T-helper 2 cell treated with Interferon-gamma antibody and Interleukin-4, amounts not matched to agents 5 μg/mL and 100 μg/mL, for 36 hours (primary cell): ENCODE results near the gene PKDREJ.
A peak's percentile ranks its signal among the peaks of the same experiment; 100 is the strongest.
"Not testable (repeated sequence)": the region's sequence is repeated elsewhere in the genome, so short reads cannot be mapped to it uniquely, and the experiment has no call there.

Source experiments
- DNase-seq: peaks from one replicate; pipeline ENCODE4 v3.0.0; 2021; ENCODE audit warnings: low spot score
- H3K27ac Mint-ChIP-seq: one replicate; pipeline ENCODE4 v1.8.0; 2021; ENCODE audit warnings: mild to moderate bottlenecking, mixed read lengths
- H3K27me3 Mint-ChIP-seq: one replicate; pipeline ENCODE4 v1.8.0; 2021; ENCODE audit warnings: low read depth, mixed read lengths
- H3K36me3 Mint-ChIP-seq: one replicate; pipeline ENCODE4 v1.8.0; 2021; ENCODE audit warnings: low read depth, mixed read lengths
- H3K4me1 Mint-ChIP-seq: one replicate; pipeline ENCODE4 v1.8.0; 2021; ENCODE audit warnings: low read depth, mixed read lengths
- H3K4me3 Mint-ChIP-seq: one replicate; pipeline ENCODE4 v1.8.0; 2022; ENCODE audit warnings: mild to moderate bottlenecking, moderate library complexity, mixed read lengths
- H3K9me3 Mint-ChIP-seq: one replicate; pipeline ENCODE4 v1.8.0; 2021; ENCODE audit warnings: mixed read lengths

Gene PKDREJ

DNA sequence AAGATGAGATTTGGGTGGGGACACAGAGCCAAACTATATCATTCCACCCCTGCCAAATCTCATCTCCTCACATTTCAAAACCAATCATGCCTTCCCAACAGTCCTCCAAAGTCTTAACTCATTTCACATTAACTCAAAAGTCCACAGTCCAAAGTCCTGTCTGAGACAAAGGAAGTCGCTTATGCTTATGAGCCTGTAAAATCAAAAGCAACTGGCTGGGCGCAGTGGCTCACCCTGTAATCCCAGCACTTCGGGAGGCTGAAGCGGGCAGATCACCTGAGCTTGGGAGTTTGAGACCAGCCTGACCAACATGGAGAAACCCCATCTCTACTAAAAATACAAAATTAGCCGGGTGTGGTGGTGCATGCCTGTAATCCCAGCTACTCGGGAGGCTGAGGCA is 1.4 kb upstream of the PKDREJ start:
- not testable (repeated sequence) for H3K27ac Mint-ChIP-seq, DNase-seq, H3K36me3 Mint-ChIP-seq, H3K4me3 Mint-ChIP-seq
- Mint-ChIP-seq H3K9me3 (peaks cover 18% of the 10 kb centered on the region), H3K27me3 (peaks cover 70% of the 10 kb centered on the region), H3K4me1 (peaks cover 13% of the 10 kb centered on the region)

DNA sequence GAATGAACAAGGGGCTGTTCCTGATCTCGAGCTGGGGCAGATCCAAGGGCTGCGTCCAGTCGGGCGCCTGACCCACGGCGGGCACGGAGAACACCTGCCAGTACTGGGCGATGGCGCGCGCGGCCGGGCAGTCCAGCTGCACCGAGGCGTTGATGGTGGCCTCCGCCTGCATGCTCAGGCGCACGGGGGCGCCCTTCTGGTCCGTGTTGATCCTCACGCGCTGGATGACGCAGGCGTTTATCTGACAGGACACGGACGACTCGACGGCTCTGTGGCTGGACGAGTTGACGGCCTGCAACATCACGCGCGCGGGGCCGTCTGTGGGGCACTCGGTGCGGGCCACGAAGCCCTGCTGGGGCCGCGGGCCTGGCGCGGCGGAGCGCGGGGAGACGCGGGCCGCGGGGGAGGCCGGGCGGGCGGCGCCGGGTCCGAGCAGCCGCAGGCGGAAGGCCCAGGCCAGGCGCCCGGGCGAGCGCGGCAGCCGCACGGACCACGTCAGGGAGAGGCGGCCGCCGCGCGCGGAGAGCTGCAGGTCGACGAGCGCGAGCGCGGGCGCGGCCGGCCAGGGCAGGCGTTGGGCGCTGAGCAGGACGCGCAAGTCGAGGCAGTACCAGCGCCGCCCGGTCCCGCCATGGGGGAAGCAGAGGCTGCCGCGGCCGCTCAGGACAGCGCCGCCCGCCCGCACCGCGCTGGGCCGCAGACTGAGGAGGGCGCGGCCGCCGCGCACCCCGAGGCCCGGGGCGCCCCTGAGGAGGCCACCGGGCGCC is 511 bp downstream of the PKDREJ start:
- peak; percentile 32 for DNase-seq
- Mint-ChIP-seq H3K27me3 (peaks cover 87% of the 10 kb centered on the region), H3K4me3 (no peak overlapping the region), H3K4me1 (peaks cover 6% of the 10 kb centered on the region), H3K36me3 (peaks cover 6% of the 10 kb centered on the region), H3K9me3 (peaks cover 18% of the 10 kb centered on the region), H3K27ac (no peak overlapping the region)

DNA sequence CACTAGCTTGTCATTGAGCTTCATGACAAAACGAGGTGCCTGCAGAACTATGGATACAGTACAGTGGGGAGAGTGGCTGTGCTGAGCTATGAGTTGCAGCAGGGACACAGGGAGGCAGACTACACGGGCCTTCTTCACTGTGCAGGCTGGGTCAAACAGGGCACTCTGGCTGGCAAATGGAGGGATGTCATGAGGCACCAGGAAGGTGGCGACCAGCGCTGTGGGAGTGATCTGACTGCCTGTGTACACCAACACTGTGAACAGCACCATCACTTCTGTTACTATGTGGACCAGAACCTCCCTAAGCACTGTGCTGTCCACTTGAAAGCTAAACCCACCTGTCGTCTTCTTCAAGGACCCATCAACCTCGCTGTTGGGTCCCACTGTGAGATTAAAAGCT is 3.1 kb downstream of the PKDREJ start:
- Mint-ChIP-seq H3K36me3 (peaks cover 4% of the 10 kb centered on the region), H3K27me3 (peaks cover 76% of the 10 kb centered on the region), H3K27ac (no peak overlapping the region), H3K4me1 (no peaks in the 10 kb centered on the region), H3K9me3 (peaks cover 12% of the 10 kb centered on the region), H3K4me3 (no peak overlapping the region)
- no peak for DNase-seq

DNA sequence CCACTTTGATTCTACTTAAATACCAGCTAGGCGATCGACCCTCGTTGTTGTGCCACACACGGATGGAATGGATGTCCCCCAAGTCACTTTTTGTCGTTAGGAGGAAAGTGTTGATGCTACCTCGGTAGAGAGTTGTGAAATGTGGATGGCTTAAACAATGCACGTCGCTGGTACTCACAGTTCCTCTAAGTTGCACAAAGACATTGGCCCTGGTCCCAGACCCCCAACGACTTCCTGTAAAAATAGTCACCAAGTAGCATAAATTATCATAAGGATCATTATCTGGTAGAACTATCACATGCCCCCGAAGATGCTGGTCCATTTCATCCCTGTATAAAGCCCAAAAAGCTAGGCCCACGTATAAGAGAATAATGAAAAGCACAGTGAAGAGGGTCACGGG is 3.8 kb downstream of the PKDREJ start:
- Mint-ChIP-seq H3K36me3 (peaks cover 6% of the 10 kb centered on the region), H3K27me3 (peaks cover 71% of the 10 kb centered on the region)
- no peak for DNase-seq

DNA sequence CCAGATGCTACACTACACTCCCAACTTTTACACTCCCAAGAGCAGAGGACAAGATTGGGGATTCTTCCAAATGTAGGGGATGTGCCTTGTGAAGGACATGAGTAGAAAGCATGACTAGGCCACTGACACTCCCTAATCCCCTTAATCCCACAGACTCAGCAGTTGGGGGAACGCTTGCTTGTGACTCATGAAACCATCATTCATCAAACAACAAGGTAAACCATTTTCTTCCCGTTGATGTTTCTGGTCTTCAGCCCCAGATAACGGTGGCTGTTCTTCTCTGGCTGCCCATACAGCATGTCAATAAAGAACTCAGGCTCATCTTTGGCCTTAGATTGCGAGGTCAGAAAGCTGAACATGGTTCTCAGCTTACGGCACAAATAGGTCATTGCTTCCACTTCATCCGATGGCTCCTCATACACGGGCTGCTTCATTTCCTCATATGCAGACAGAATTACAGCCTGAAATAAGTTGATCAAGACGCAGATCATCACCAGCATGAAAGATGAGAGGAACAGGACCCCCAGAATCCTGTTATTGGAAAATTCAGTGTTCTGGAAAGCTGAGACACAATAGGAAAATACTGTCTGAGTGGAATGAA is 6.7 kb downstream of the PKDREJ start:
- no peak overlapping the region for H3K4me3 Mint-ChIP-seq
- no peak for DNase-seq
- peaks cover 12% of the 10 kb centered on the region for H3K4me1 Mint-ChIP-seq
- peaks cover 5% of the 10 kb centered on the region for H3K36me3 Mint-ChIP-seq
- no peak overlapping the region for H3K27ac Mint-ChIP-seq
- peaks cover 48% of the 10 kb centered on the region for H3K27me3 Mint-ChIP-seq
- H3K9me3 Mint-ChIP-seq = no peaks in the 10 kb centered on the region

More for the DNA sequence above, 3.8 kb downstream of the PKDREJ start:
- peaks cover 9% of the 10 kb centered on the region for H3K9me3 Mint-ChIP-seq
- no peak overlapping the region for H3K4me3 Mint-ChIP-seq
- H3K4me1 Mint-ChIP-seq = peaks cover 3% of the 10 kb centered on the region
- H3K27ac Mint-ChIP-seq = no peak overlapping the region

DNA sequence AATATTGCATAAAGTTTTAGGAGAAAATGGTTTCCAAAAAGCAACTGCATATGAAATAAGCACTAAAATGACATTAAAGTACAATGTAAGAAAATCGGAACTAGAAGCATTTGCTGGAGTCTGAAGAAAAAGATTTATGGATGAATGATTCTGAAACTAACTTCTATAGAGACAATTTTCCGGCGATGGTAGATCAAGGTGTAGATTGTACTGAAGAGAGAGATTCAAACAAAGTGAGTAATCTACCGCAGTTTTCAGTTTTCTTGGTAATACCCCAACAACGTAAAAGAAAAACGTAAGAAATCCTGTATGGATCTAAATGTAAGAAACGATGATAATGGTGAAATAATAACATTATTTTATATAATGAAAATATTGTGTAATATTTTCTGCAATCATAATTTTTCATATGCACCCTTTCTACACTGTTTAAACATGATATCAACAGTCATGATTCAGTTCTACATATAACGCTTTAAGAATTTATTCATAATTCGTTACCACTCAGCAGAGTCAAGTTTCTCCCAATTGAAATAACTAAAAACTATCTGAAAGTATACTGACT is 11.2 kb downstream of the PKDREJ start:
- Mint-ChIP-seq H3K36me3 (peaks cover 5% of the 10 kb centered on the region), H3K27me3 (peaks cover 5% of the 10 kb centered on the region), H3K4me1 (peaks cover 22% of the 10 kb centered on the region), H3K9me3 (no peaks in the 10 kb centered on the region), H3K4me3 (peak overlapping the region; percentile 84), H3K27ac (peak overlapping the region; percentile 58)
- DNase-seq = peak; percentile 24

DNA sequence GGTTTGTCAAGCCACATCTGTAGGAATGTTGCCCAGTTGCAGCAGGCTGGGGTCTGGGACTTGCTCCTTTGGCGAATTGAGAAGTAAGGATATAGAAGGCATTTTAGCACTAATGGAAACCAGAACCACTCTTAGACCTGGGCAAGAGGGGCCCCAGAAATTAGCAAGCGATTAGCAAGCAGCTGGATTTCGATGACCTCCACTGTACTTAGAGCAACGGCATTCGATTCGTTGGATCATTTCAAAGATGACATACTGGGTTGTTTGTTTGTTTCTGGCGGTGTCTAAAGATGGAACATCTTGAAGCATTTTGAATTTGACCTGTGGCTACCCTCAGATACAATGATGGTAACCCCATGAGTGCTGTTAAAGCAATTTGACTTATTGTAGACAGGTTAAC is 11.9 kb downstream of the PKDREJ start:
- H3K27ac Mint-ChIP-seq = peak overlapping the region; percentile 80

DNA sequence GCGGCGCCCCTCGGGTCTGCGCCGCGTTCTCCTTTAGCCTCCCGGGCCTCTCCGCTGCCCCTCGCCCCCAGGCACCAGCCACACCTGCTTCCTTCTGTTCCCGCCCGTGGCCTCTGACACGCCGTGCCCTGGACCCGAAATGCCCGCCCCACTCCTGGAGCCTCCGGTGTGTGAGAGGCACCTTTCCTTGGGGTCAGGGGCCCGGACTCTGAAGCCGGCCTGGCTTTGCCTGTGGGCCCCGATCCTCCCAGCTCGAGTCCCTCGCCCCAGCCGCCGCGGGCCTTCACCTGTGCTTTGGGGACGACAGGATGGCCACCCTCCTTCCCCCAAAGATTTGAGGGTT is 12.4 kb downstream of the PKDREJ start:
- Mint-ChIP-seq H3K4me1 (peaks cover 22% of the 10 kb centered on the region), H3K4me3 (peak overlapping the region; percentile 84), H3K36me3 (peaks cover 7% of the 10 kb centered on the region), H3K9me3 (no peaks in the 10 kb centered on the region), H3K27me3 (no peaks in the 10 kb centered on the region), H3K27ac (peak overlapping the region; percentile 80)
- DNase-seq = no peak

More for the DNA sequence above, 11.9 kb downstream of the PKDREJ start:
- Mint-ChIP-seq H3K27me3 (no peaks in the 10 kb centered on the region), H3K36me3 (peaks cover 7% of the 10 kb centered on the region), H3K4me1 (peaks cover 22% of the 10 kb centered on the region), H3K9me3 (no peaks in the 10 kb centered on the region), H3K4me3 (peak overlapping the region; percentile 84)
- DNase-seq = no peak

DNA sequence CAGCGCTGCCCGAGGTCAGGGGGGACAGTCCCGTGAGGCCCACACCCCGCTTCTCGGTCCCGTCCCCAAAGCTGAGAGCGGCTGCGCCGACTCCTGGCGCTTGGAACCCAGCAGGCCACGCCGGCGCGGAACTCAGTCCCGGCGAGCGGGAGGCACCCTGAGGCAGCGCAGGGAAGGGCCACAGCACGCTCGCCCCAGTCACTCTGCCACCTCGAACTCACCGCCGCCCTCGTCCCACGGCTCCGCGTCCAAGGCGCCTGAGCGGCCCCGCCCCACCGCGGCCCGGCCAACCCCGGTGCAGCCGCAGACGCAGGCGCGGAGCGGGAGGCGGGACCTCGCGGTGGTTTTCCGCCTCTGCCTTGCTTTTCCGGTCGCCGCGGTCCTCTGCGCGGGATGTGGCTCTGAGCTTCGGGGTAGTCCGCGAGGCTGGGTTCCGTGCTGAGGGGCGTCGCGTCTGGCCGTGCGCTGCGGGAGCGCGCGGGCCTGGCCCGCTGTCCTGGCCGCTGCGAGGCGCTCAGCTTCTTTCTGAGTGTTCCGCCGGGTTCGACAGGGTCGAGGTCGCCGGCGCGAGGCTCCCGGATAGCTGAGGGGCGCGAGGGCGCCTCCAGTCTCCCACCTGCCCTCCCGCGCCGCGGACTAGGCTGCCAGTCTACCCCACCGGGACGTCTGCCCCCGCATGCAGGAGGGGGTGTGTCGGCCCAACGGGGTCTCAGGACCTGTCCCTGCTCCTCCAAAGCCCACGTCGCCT is 12.9 kb downstream of the PKDREJ start, which contains the start of gene CDPF1:
CDPF1 (minus strand) TSS at position 259 of the 748 bp plus-strand sequence. CDS start 2,009 bp downstream, outside the sequence.
- H3K27me3 Mint-ChIP-seq = no peaks in the 10 kb centered on the region

DNA sequence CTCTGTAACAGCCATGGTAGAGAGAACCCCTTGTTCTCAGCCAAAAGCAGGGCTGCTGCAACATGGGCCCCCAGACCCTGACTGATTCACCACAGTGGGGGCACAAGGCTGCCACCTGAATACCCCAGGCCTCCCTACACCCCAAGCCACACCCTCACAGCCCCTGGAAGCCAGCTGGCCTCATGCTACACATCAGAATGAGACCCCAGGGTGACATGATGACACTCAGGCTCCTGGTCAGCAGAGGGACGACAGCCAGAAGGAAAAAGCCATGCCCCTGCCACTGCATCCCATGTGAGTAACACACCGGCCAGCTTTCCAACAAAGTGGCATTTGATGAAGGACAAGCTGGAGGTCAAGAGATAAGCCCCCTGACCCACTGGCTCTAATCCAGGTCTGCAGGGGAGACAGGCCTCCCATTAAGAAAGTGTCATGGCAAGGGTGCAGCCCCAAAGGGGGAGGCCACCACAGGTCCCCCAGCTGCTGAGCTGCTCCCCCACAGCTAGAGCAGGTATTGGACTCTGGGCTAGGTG is 15.6 kb downstream of the PKDREJ start:
- no peak overlapping the region for H3K4me3 Mint-ChIP-seq
- no peak overlapping the region for H3K27ac Mint-ChIP-seq
- no peaks in the 10 kb centered on the region for H3K27me3 Mint-ChIP-seq
- no peaks in the 10 kb centered on the region for H3K9me3 Mint-ChIP-seq
- peaks cover 15% of the 10 kb centered on the region for H3K4me1 Mint-ChIP-seq
- DNase-seq = no peak
- peaks cover 2% of the 10 kb centered on the region for H3K36me3 Mint-ChIP-seq

More for the DNA sequence above, 12.9 kb downstream of the PKDREJ start, which contains the start of gene CDPF1:
- H3K27ac Mint-ChIP-seq = peak within 1 kb of the TSS; percentile 80
- no peaks in the 10 kb centered on the region for H3K9me3 Mint-ChIP-seq
- peaks cover 7% of the 10 kb centered on the region for H3K36me3 Mint-ChIP-seq
- DNase-seq = peak; percentile 94
- H3K4me3 Mint-ChIP-seq = peak within 1 kb of the TSS; percentile 84
- H3K4me1 Mint-ChIP-seq = peaks cover 22% of the 10 kb centered on the region

DNA sequence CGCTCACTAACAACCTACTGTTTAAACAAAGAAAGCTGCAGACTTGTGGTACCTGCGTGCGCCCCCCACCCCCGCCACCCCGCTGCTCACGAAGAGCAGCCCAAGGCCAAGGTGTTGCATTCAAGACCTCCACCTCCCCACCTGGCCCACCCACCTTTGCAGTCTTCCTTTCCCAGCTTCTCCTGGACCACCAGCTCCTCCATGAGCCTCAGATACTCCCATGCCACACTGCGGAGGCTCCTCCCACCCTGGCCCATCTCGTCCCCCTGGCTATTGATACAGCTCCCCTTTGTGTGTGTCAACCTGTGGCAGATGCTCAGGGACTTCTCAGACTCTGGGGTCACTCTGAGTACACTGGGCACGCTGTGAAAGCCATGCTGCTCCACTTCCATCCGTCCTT is 17.0 kb downstream of the PKDREJ start:
- Mint-ChIP-seq H3K9me3 (no peaks in the 10 kb centered on the region), H3K27ac (no peak overlapping the region), H3K27me3 (no peaks in the 10 kb centered on the region), H3K4me3 (no peak overlapping the region), H3K4me1 (peaks cover 7% of the 10 kb centered on the region), H3K36me3 (peaks cover 2% of the 10 kb centered on the region)
- DNase-seq = no peak

DNA sequence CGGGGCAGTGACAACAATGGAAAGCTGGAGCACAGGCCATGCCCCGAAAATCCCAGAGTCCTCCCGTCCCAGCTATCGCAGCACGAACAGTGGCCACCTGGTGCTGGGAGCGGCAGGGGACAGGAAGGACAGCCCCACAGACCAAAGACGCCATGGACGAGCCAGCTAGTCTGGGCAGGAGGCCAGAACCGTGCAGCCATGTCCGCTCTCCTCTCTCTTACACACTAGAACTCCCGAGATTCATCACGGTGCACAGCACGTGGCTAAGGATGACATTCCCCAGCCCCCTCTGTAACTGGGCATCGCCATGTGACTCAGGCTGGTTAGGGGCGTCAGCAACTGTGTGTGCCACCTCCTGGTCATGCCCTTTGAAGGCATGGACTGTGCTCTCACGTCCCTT is 17.6 kb downstream of the PKDREJ start:
- no peak overlapping the region for H3K4me3 Mint-ChIP-seq
- H3K36me3 Mint-ChIP-seq = peaks cover 2% of the 10 kb centered on the region
- H3K27ac Mint-ChIP-seq = no peak overlapping the region
- no peaks in the 10 kb centered on the region for H3K27me3 Mint-ChIP-seq
- H3K9me3 Mint-ChIP-seq = no peaks in the 10 kb centered on the region
- no peak for DNase-seq
- peaks cover 7% of the 10 kb centered on the region for H3K4me1 Mint-ChIP-seq

DNA sequence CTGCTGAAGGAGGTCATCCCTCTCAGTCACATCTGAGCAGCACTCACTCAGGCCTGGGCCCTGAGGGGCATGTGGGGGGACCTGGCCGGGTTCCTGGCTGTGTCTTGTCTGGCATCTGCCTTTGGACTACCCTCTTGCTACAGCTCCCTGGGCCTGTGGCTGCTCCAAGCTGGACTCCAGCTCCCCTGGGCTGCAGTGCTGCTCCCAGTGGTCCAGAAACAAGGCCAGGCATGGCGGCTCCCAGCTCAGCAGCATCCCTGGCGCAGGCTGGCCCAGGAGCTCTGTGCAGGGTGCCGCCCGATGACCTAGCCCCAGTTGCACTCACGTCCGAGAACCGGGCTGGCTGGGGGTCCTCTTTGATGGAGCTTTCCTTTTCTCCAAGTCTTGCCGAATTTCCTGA is 18.4 kb downstream of the PKDREJ start:
- H3K4me1 Mint-ChIP-seq = peaks cover 14% of the 10 kb centered on the region
- H3K9me3 Mint-ChIP-seq = no peaks in the 10 kb centered on the region
- no peak overlapping the region for H3K4me3 Mint-ChIP-seq
- H3K27ac Mint-ChIP-seq = no peak overlapping the region
- DNase-seq = no peak
- H3K36me3 Mint-ChIP-seq = peaks cover 2% of the 10 kb centered on the region
- no peaks in the 10 kb centered on the region for H3K27me3 Mint-ChIP-seq
